ENCODE data around the gene HADHB. TPM values are rescaled to one million over a fixed set of nuclear protein-coding genes. Genes with fewer than 3 reads are reported as not detected.
"Not testable (repeated sequence)": the region's sequence is repeated elsewhere in the genome, so short reads cannot be mapped to it uniquely, and the experiment has no call there.

Gene HADHB
- total and polyA plus RNA-seq, 10 of the 15 experiments (the other 5 are each of a cell fraction or from before 2014, with no cell fraction given) = 53.7 to 145 (median 85.5) TPM

DNA sequence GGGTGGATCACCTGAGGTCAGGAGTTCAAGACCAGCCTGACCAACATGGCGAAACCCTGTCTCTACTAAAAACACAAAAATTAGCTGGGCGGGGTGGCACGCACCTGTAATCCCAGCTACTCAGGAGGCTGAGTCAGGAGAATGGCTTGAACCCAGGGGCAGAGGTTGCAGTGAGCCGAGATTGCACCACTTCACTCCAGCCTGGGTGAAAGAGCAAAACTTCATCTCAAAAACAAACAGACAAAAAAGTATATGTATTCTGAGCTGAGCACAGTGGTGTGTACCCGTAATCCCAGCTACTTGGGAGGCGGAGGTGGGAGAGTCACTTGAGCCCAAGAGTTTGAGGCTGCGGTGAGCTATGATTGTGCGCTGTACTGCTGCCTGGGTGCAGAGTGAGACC, 86.6 kb downstream of the HADHB start:
- in situ Hi-C loops (cut with MboI); H3K4me1 ChIP-seq (ENCODE audit: control insufficient read depth, insufficient read depth, low read length); POLR2A ChIA-PET; H3K79me2 ChIP-seq (ENCODE audit: control insufficient read depth, insufficient read depth, low read length); BruUV-seq (replicated peaks); H3K27me3 ChIP-seq (replicated peaks in 1 of 2; ENCODE audit: control insufficient read depth in 2 of 2, insufficient read depth in 2 of 2, low read length in 1 of 2); FAIRE-seq; H3K9ac ChIP-seq (ENCODE audit: control insufficient read depth, insufficient read depth, low read length); H3K27ac ChIP-seq (ENCODE audit: control insufficient read depth, insufficient read depth); H4K20me1 ChIP-seq (ENCODE audit: control insufficient read depth, insufficient read depth); DNase-seq (ENCODE audit: low read depth, low spot score); H3K4me2 ChIP-seq (ENCODE audit: control insufficient read depth, insufficient read depth); H2AFZ ChIP-seq (ENCODE audit: control insufficient read depth, low read depth, low read length); H3K36me3 ChIP-seq (ENCODE audit: control insufficient read depth in 2 of 2, insufficient read depth in 2 of 2, low read length in 1 of 2); ATAC-seq; H3K4me3 ChIP-seq; H3K9me3 ChIP-seq (replicated peaks; ENCODE audit: control insufficient read depth, insufficient read depth, low read length): not testable (repeated sequence)
- WGBS (ENCODE audit: insufficient coverage, insufficient replicate concordance, low lambda C conversion rate, missing lambda C conversion rate) = 76% methylated on average over 8 of the region's 8 CpGs
- ChIA-PET RAD21 (ENCODE audit: unreplicated experiment) (interaction anchor here (1.3 kb wide), 1 partner anchor 14 kb away, joined by 3 read pairs; the partner anchor contains the start of gene SELENOI), SMC1A (ENCODE audit: uncharacterized antibody, unreplicated experiment) (interaction anchor here (0.6 to 1.4 kb wide), 6 partner anchors 13 to 952 kb away, joined by 3 to 6 read pairs (median 4); no protein-coding TSS in a partner anchor), CTCF (interaction anchor here (0.6 to 3.1 kb wide), 20 partner anchors 9 to 526 kb away, joined by 3 to 13 read pairs (median 4); partner anchors contain the start of gene ADGRF3)
- intact Hi-C loops (cut with micrococcal nuclease; ENCODE audit: unreplicated experiment) = loop anchor here (2.0 to 5.0 kb wide), 3 partner anchors 87 to 379 kb away; partner anchors contain the start of genes HADHA and HADHB

DNA sequence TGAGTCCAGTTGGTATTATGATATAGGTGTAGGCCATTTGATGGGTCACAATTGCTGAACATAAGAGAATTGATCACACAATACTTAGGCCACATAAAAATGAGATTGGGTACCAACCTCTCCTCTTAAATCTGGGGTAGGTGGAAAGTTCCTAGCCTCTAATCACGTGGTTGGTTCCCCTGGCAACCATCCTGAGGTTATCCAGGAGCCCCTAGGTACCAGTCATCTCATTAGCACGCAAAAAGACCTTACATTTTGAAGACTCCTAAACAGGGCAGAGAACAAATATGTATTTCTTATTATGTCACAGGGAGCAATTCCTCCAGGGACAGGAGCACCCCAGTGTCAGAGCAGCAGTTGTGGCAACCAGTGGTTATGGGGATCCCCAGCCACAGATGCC, 88.6 kb downstream of the HADHB start:
- no peaks in the 10 kb centered on the region for H3K4me1 ChIP-seq (ENCODE audit: control insufficient read depth, insufficient read depth, low read length)
- 26% methylated on average over 2 of the region's 2 CpGs for WGBS (ENCODE audit: insufficient coverage, insufficient replicate concordance, low lambda C conversion rate, missing lambda C conversion rate)
- H4K20me1 ChIP-seq (ENCODE audit: control insufficient read depth, insufficient read depth) = no peaks in the 10 kb centered on the region
- ATAC-seq (no peak), FAIRE-seq (no peak), DNase-seq (ENCODE audit: low read depth, low spot score) (no peak)
- H2AFZ ChIP-seq (ENCODE audit: control insufficient read depth, low read depth, low read length) = no peak overlapping the region
- ChIA-PET POLR2A (no interaction called here), CTCF (no interaction called here), SMC1A (ENCODE audit: uncharacterized antibody, unreplicated experiment) (no interaction called here), RAD21 (ENCODE audit: unreplicated experiment) (no interaction called here)
- H3K9ac ChIP-seq (ENCODE audit: control insufficient read depth, insufficient read depth, low read length) = no peak overlapping the region
- no peaks in the 10 kb centered on the region for H3K27me3 ChIP-seq (replicated peaks in 1 of 2; ENCODE audit: control insufficient read depth in 2 of 2, insufficient read depth in 2 of 2, low read length in 1 of 2)
- no peaks in the 10 kb centered on the region for H3K9me3 ChIP-seq (replicated peaks; ENCODE audit: control insufficient read depth, insufficient read depth, low read length)
- in situ Hi-C loops (cut with MboI) (no loop called here), intact Hi-C loops (cut with micrococcal nuclease; ENCODE audit: unreplicated experiment) (loop anchor here (5.0 kb wide), 2 partner anchors 341 to 381 kb away; no protein-coding TSS in a partner anchor)
- no peak overlapping the region for H3K4me2 ChIP-seq (ENCODE audit: control insufficient read depth, insufficient read depth)
- no peak overlapping the region for H3K4me3 ChIP-seq
- TF ChIP-seq TAF1 (IDR thresholded peaks at IDR 0.05; ENCODE audit: borderline replicate concordance, low read depth, low read length) (no peak), NR2C2 (IDR thresholded peaks at IDR 0.05; ENCODE audit: borderline replicate concordance, control insufficient read depth, insufficient read length, low read depth) (no peak), IKZF2 (IDR thresholded peaks at IDR 0.05) (no peak), CHD4 (IDR thresholded peaks at IDR 0.05) (no peak), ZNF24 (IDR thresholded peaks at IDR 0.05) (no peak), ZNF217 (IDR thresholded peaks at IDR 0.05) (no peak)
- TF ChIP-seq, protein P1, sequence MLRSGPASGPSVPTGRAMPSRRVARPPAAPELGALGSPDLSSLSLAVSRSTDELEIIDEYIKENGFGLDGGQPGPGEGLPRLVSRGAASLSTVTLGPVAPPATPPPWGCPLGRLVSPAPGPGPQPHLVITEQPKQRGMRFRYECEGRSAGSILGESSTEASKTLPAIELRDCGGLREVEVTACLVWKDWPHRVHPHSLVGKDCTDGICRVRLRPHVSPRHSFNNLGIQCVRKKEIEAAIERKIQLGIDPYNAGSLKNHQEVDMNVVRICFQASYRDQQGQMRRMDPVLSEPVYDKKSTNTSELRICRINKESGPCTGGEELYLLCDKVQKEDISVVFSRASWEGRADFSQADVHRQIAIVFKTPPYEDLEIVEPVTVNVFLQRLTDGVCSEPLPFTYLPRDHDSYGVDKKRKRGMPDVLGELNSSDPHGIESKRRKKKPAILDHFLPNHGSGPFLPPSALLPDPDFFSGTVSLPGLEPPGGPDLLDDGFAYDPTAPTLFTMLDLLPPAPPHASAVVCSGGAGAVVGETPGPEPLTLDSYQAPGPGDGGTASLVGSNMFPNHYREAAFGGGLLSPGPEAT (IDR thresholded peaks at IDR 0.05; ENCODE audit: low read depth) = no peak
- TF ChIP-seq, protein P2, sequence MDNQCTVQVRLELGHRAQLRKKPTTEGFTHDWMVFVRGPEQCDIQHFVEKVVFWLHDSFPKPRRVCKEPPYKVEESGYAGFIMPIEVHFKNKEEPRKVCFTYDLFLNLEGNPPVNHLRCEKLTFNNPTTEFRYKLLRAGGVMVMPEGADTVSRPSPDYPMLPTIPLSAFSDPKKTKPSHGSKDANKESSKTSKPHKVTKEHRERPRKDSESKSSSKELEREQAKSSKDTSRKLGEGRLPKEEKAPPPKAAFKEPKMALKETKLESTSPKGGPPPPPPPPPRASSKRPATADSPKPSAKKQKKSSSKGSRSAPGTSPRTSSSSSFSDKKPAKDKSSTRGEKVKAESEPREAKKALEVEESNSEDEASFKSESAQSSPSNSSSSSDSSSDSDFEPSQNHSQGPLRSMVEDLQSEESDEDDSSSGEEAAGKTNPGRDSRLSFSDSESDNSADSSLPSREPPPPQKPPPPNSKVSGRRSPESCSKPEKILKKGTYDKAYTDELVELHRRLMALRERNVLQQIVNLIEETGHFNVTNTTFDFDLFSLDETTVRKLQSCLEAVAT (IDR thresholded peaks at IDR 0.05) = no peak
- TF ChIP-seq, protein P3, sequence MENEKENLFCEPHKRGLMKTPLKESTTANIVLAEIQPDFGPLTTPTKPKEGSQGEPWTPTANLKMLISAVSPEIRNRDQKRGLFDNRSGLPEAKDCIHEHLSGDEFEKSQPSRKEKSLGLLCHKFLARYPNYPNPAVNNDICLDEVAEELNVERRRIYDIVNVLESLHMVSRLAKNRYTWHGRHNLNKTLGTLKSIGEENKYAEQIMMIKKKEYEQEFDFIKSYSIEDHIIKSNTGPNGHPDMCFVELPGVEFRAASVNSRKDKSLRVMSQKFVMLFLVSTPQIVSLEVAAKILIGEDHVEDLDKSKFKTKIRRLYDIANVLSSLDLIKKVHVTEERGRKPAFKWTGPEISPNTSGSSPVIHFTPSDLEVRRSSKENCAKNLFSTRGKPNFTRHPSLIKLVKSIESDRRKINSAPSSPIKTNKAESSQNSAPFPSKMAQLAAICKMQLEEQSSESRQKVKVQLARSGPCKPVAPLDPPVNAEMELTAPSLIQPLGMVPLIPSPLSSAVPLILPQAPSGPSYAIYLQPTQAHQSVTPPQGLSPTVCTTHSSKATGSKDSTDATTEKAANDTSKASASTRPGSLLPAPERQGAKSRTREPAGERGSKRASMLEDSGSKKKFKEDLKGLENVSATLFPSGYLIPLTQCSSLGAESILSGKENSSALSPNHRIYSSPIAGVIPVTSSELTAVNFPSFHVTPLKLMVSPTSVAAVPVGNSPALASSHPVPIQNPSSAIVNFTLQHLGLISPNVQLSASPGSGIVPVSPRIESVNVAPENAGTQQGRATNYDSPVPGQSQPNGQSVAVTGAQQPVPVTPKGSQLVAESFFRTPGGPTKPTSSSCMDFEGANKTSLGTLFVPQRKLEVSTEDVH (IDR thresholded peaks at IDR 0.05; ENCODE audit: low read depth, partially characterized antibody) = no peak
- TF ChIP-seq, protein P4, sequence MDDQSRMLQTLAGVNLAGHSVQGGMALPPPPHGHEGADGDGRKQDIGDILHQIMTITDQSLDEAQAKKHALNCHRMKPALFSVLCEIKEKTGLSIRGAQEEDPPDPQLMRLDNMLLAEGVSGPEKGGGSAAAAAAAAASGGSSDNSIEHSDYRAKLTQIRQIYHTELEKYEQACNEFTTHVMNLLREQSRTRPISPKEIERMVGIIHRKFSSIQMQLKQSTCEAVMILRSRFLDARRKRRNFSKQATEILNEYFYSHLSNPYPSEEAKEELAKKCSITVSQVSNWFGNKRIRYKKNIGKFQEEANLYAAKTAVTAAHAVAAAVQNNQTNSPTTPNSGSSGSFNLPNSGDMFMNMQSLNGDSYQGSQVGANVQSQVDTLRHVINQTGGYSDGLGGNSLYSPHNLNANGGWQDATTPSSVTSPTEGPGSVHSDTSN (IDR thresholded peaks at IDR 0.05; ENCODE audit: insufficient replicate concordance, low read depth, low read length) = no peak
- BruUV-seq (replicated peaks) = no TSS peak
- no peaks in the 10 kb centered on the region for H3K79me2 ChIP-seq (ENCODE audit: control insufficient read depth, insufficient read depth, low read length)
- H3K27ac ChIP-seq (ENCODE audit: control insufficient read depth, insufficient read depth) = no peak overlapping the region
- H3K36me3 ChIP-seq (ENCODE audit: control insufficient read depth in 2 of 2, insufficient read depth in 2 of 2, low read length in 1 of 2) = no peaks in the 10 kb centered on the region
